Brain microvascular endothelial cell (primary cell): Measurements from ENCODE around the gene BNIP3.

Source experiments
- DNase-seq: peaks from one replicate; pipeline ENCODE4 v3.0.0-alpha.2; 2020
- H3K27ac ChIP-seq: fragments of 250-450 bp; sonication (Bioruptor Pico); 2 replicates; pipeline ENCODE4 v1.5.1; 2020; ENCODE audit warnings: mild to moderate bottlenecking, moderate library complexity
- H3K27me3 ChIP-seq: fragments of 250-450 bp; sonication (Bioruptor Pico); replicated peaks from 2 replicates; pipeline ENCODE4 v1.5.1; 2020; ENCODE audit warnings: mild to moderate bottlenecking
- H3K36me3 ChIP-seq: fragments of 250-450 bp; sonication (Bioruptor Pico); replicated peaks from 2 replicates; pipeline ENCODE4 v1.5.1; 2020; ENCODE audit warnings: mild to moderate bottlenecking
- H3K4me3 ChIP-seq: 2 replicates; pipeline ENCODE4 v1.5.1; 2011; ENCODE audit warnings: low read depth, mild to moderate bottlenecking, control low read depth, low read length, moderate library complexity
- in situ Hi-C: cut with HindIII; loops from 2 replicates; pipeline ENCODE4 v1.10.0; 2017; ENCODE audit warnings: low sequenced_read_pairs, low pct_ligation_motif_present
- TF ChIP-seq, protein P1 (sequence below): IDR thresholded peaks from 2 replicates; pipeline ENCODE4 v1.5.1; 2011; ENCODE audit warnings: low read depth, mild to moderate bottlenecking, moderate library complexity, low read length, control low read depth, inconsistent platforms; ENCODE audit errors: missing control alignments

Gene BNIP3

DNA sequence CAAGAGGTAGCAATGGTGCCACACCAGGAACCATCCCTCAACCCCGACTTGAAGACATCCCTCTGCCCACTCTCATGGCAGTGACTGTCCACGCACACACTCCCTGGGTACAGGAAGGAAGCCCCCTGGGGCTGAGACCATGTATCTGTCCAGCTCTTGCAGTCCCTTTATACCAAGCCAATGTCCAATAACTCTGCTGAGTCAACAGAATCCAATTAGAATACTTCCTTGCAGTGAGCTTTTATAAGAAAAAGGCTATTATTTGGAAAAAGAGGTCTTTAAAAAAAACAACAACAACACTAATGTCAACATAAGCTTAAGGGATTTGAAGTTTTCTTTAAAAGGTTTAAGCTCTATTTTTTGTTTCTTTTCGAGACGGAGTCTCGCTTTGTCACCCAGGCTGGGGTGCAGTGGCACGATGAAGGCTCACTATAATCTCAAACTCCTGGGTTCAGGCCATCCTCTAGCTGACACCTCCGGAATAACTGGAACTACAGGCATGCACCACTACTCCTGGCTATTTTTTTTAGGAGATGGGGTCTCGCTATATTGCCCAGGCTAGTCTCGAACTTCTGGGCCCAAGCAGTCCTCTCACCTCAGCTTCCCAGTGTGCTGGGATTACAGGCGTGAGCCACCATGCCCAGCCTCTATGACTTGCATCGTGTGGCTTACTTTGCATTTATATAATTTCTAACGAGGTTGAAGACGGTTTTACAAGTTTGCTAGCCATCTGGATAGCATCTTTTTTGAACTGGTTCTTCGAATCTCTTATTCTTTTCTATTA is 7.5 kb downstream of the BNIP3 start:
- no peak for DNase-seq
- Histone ChIP-seq H3K27me3 (no peaks in the 10 kb centered on the region), H3K36me3 (peaks cover 11% of the 10 kb centered on the region), H3K4me3 (no peak overlapping the region), H3K27ac (no peak overlapping the region)
- in situ Hi-C loops, result no loop called here
- TF ChIP-seq, protein P1, sequence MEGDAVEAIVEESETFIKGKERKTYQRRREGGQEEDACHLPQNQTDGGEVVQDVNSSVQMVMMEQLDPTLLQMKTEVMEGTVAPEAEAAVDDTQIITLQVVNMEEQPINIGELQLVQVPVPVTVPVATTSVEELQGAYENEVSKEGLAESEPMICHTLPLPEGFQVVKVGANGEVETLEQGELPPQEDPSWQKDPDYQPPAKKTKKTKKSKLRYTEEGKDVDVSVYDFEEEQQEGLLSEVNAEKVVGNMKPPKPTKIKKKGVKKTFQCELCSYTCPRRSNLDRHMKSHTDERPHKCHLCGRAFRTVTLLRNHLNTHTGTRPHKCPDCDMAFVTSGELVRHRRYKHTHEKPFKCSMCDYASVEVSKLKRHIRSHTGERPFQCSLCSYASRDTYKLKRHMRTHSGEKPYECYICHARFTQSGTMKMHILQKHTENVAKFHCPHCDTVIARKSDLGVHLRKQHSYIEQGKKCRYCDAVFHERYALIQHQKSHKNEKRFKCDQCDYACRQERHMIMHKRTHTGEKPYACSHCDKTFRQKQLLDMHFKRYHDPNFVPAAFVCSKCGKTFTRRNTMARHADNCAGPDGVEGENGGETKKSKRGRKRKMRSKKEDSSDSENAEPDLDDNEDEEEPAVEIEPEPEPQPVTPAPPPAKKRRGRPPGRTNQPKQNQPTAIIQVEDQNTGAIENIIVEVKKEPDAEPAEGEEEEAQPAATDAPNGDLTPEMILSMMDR, result no peak

DNA sequence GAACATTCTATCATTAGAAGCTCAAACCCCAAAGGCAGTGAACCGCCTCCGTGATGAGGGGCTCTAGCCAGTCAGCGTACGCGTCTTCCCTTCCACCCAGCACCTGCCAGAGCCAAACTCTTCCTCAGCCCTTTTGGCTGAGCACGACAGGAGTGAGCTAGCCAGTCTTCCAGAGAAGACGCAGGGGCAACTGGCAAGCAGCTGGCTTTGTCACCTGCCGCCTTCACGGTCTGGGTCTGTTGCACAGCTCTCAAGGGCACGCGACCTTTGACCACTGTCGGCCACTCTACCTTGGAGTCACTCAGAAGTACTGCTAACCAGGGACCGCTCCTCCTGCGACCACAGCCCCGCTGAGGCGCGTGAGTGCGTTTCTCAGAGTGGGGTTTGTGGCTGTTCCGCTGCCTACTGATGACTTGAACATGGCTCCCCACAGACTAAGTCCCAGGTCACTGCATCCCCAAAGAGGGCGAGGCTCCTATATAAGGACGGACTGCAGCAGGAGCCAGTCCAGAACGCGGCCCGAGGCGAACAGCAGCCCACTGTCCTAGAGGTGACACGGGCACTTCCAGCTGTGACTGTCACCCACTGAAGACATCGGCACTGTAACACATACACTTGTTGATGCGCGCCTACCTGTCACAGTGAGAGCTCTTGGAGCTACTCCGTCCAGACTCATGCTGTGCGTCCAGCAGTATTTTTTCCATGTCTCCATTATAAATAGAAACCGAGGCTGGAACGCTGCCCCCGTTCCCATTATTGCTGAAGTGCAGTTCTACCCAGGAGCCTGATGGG is 8.4 kb downstream of the BNIP3 start:
- Histone ChIP-seq H3K36me3 (peaks cover 16% of the 10 kb centered on the region), H3K4me3 (no peak overlapping the region), H3K27me3 (no peaks in the 10 kb centered on the region), H3K27ac (no peak overlapping the region)
- no peak for DNase-seq
- in situ Hi-C loops, result no loop called here
- TF ChIP-seq, protein P1, result no peak

DNA sequence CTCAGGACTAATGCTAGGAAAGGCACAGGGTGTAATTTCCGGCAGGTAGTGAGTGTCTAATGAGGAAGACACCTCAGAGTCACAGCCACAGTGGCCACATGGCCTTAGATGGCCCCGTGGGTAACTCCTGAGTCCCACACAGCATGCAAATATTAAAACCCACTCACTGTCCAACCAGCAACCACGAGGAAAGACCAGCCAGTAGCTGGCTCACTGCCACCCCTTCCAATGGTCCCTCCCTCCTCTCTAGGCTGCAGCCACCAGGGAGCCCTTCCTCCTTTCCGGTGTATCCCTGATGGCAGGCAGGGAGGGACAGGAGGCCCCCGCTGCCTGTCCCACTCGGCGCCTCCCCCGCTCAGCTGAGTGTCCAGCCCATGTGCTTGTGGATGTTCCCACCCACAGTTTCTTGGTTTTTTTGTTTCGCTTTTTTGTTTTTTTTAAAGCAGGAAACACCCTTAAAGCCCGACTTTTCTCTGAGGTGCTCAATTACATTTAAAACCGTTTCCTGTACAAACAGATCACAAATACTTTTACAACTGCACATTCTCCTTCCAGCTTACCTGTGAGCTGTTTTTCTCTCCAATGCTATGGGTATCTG is 9.2 kb downstream of the BNIP3 start:
- in situ Hi-C loops, result no loop called here
- H3K27me3 ChIP-seq, result no peaks in the 10 kb centered on the region
- peak overlapping the region; percentile 12 for H3K4me3 ChIP-seq
- H3K36me3 ChIP-seq, result peaks cover 16% of the 10 kb centered on the region
- peak; percentile 42 for DNase-seq
- TF ChIP-seq, protein P1, result no peak
- no peak overlapping the region for H3K27ac ChIP-seq

DNA sequence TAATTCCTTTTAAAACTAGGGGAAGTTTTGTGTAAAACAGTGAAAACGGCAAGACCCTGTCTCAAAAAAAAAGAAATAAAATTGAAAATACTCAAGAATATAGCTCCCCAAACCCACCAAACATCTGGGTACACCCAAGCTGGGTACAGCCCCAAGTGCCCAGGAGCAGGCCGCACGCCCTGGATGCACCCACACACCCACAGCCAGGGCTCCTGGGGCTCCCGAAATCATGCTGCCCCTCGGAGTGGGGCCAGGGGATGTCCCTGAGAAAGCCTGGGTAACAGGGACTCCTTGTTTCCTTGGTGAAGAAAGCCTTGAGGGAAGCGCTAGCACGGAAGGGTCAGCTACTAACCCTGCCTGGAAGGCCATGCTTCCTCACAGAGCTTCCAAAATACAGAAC is 10.1 kb downstream of the BNIP3 start:
- Histone ChIP-seq H3K27ac (no peak overlapping the region), H3K36me3 (peaks cover 18% of the 10 kb centered on the region), H3K4me3 (no peak overlapping the region), H3K27me3 (no peaks in the 10 kb centered on the region)
- in situ Hi-C loops, result no loop called here
- TF ChIP-seq, protein P1, result no peak
- no peak for DNase-seq

DNA sequence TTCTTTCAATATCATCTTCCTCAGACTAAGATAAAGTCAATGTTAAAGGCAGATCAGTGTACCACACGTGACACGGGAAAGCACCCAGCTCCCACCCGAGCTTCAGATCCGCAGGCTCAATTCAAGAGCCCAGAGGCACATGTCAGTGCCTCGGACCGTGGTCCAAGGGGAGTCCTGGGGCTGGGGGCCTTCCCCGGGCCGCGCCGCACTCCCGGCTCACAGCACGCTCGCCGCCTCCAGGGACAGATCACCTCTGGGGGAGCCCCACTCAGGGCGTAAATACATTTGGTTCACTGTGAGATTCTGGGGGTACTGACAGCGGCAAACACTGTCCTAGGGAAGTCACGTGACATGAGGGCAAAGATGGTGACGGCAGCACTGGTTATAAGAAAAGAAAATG is 10.8 kb downstream of the BNIP3 start:
- in situ Hi-C loops, result no loop called here
- no peak overlapping the region for H3K27ac ChIP-seq
- no peak for DNase-seq
- peaks cover 18% of the 10 kb centered on the region for H3K36me3 ChIP-seq
- TF ChIP-seq, protein P1, result no peak
- no peak overlapping the region for H3K4me3 ChIP-seq
- H3K27me3 ChIP-seq, result no peaks in the 10 kb centered on the region
